ENCODE measurements around the gene CMIP.

CMIP gene

DNA sequence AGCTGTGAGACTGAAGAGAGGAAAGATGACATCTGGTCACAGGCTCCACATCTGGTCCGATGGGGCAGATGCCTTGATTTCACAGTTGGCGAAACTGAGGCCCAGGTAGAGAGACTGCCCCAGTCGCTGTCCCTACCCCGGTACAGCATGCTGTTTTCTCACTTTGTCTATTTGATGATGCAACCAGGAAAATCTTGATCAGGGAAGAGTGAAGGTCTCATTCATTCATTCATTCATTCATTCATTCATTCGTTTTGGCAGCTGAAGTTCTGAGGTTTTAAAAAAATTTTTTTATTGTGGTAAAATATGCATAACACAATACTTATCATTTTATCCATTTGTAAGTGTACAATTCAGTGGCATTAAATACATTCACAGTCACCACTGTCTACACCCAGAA is 19.7 kb downstream of the CMIP start:
- DNase-seq: no peak

DNA sequence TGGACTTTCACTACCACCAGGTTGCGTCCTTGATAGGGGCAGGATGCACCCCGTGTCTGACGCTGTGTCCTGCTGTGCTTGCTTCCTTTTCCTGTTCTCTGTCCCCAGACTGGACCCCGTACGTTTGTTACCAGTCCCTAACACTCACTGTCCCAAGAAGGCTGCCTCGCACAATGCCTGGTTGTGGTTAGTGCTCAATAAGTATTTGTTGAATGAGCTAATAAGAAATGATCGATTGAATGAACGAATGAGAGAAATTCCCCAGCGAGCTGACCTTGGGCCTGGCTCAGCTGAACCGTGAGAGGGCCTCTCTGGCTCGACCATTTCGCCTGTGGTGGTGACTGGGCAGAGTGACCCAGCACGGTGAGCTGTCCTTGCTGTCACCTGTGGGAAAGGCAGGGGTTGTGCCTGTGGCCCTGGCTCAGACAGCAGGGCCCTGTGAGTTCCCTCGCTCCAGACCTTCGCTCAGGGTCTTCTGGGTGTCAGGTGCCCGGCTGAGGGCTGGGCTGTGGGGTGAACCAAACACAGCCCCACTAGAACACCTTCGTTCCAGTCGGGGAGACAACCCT is 20.9 kb downstream of the CMIP start:
- no peak for DNase-seq

DNA sequence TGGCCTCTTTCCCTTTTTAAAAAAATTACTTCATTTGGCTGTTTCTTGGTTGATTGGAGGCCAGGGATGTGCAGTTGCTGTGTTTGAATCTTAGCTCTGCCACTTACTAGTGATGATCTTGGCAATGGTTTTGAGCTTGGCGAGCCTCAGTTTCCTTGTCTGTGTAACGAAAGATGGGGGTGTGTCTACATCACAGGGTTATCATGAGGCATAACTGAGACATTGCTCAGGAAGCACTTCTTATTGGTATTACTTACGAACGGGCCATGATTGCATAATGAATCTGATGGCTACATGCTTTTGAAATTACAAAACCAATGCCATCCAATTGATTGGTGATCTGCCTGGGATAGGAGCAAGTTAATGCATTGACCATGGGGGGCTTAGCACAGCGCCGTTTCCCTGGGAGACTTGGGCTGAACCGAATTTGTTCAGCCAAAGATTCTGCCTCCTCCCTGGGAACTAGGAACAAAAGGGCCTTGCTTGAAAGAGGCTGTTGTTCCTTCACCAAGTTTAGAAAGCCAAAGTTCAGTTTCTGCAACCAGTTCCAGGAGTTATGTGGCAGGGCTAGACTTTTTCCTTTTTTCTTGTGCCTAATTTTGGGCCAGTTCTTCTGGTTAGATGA is 21.9 kb downstream of the CMIP start:
- DNase-seq: no peak

DNA sequence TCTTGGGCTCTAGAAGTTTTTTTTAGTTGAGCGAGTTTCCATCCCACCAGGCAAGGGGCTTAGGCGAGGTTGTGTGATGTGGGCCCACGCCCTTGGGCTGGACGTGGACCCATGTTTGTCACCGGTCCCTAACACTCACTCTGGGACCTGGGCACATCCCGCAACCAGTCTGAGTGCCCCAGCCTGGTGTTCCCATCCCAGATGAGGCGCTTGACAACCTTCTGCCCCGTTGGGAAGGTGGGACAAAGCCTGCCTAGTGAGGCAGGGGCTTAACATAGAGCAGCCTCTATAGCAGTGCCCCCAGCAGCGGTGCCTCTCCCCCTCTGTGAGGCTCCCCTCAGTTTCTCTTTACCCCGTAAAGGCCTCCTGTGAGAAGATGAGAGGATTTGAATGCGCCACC is 22.5 kb downstream of the CMIP start:
- no peak for DNase-seq

DNA sequence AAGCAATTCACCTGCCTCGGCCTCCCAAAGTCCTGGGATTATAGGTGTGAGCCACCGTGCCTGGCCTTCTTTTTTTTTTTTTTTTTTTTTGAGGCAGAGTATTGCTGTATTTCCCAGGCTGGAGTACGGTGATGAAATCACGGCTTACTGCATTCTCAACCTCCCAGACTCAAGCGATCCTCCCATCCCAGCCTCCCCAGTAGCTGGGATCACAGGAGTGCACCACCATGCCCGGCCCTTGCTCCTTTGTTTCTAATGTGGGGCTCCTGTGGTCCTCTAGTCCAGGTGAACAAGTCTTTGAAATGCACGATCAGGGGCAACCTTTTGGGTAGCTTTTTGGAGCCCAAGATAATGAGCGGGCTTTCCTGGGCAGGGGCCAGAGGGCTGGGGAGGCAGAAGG is 23.2 kb downstream of the CMIP start:
- no peak for DNase-seq

DNA sequence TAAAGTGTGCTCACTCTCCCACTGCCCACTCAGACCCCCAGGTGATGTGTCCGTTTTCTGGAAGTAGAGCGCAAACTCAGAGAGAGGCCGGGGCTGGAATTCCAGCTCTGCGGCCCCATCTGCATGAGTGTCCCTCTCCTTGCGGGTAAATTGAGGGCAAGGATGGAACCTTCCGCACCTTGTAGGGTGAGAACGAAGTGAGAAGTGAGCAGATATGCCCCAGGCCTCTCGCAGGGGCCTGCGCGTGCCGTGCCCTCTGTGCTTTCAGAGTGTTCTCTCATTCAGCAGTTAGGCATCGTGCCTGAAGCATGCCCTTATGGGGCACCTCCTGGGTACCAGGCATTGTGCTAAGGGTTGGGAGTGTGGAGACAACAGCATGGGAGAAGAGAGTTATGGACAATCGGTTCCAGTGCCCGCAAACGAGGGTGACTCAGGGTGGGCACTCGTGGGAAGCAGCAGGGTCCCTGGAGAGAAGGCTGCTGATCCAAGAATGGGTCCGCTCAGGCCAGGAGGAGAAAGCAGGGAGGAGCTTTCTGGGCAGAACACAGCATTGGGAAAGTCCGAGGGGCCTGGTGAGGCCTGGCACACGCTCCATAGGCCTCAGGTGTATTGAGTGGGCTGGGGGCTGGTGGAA is 23.8 kb downstream of the CMIP start:
- no peak for DNase-seq

DNA sequence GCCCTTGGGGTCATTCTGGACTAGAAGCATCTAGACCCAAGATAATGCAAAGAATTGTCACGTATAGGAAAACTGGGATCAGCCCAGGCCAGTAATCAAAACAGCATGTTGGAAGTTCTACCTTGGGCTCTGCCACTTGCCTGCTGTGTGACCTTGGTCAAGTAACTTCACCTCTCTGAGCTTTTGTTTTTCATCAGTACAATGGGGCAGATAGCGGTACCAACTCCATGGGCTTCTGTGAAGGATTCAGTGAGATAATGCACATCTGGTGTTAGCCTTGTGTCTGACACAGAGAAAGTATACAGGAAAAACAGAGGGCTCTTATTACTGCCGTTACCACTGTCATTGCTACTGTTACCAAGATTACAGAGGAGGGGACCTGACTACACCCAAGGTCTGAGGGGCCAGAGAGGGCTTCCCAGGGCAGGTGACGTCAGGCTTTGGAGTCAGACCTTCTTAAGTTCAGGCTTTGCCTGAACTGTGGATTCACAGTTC is 24.6 kb downstream of the CMIP start:
- DNase-seq: no peak

DNA sequence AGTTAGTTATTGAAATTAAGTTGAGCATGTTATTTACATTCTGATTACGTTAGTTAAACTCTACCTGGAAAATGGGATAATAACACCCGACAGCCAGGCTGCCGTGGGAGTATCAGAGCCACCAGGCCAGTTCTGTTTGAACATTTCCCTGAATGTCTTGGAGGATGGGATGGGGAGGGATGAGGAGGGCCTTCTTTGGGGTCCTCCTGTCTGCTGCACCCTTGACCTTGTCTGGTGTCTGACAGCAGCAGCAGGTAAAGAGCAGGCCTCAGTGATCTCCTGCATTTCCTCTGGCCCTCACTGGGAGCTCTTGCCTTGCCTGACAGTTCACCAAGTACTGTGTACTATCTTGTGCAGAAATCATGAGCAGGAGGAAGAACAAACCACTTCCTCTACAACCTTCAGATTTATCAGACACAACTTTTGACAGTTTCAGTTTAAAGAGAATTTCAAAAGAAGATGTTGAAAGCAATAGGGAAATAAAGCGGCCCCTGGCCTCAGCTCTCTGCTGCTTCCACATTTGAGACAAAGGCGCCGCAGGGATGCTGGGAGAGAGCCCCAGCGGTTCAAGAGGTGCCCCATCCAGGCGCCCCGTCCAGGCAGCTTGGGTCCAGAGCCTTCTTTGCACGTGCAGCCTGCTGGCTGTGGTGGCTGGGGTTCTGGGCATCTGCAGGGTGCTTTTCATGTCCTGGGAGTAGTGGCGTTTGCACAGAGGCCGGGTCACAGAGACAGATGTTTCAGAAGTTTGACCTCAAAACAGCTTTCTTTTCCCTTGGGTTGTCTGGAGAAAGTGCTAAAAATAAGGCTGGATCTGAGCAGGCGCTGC is 25.3 kb downstream of the CMIP start:
- DNase-seq: no peak

DNA sequence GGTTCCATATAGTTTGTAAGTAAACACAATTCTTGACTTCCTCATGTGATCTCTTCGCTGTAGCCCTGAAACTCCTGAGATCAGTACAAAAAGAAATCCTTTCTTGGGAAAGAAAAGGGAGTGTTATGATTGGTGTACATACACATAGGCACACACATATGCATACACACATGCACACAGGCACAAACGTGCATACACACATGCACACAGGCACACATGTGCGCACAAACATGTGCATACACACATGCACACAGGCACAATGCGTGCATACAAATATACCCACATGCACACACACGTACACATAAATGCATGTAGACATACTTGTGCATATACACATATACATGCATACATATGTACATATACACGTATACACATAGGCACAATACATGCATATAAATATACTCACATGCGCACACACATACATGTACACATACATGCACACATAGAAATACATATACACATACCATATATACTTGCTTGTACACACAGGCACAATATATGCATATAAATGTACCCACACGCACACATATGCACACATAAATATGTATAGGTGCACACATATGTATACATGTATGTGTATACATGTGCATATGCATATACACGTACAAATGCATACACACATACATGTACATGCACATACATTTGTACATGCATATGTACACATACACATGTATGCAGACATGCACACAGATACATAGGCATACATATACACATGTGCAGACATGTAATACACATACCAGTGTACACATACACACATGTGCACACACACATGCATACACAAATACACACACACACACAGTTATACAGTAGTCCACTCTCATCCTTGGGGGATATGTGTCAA is 26.4 kb downstream of the CMIP start:
- DNase-seq: no peak

DNA sequence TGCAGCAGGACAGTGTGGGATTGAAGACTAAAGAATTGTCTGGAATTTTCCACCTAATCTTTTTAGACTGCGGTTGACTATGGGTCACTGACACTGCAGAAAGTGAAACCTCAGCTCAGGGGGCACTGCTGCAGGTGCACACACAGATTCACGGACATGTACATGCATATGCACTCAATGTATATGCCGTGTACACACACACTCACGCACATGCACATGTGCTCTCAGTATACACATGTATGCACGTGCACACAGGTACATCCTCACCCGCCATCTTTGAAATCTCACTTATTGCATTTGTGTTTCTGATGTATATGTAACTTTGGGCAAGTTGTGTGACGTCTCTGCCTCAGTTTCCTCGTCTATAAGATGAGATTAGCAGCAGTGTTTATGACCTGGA is 27.3 kb downstream of the CMIP start:
- no peak for DNase-seq

DNA sequence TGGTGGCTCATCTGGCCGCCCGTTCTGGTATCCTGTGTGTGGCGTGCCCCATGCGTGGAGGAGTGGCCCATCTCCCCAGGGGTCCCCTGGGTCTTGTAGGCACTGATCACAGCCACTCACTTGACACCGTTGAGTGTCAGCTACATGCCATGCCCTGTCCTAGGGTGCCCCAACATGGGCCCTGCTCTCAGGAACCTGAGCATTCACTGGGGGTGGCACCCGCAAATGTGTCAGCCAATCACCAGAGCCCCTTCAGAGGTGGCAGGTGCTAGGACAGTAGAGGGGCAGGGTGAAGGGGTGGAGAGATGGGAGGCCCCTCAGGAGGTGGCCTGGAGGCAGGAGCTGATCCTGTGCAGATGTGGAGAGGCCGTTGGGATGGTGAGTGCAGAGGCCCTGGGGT is 27.8 kb downstream of the CMIP start:
- no peak for DNase-seq

DNA sequence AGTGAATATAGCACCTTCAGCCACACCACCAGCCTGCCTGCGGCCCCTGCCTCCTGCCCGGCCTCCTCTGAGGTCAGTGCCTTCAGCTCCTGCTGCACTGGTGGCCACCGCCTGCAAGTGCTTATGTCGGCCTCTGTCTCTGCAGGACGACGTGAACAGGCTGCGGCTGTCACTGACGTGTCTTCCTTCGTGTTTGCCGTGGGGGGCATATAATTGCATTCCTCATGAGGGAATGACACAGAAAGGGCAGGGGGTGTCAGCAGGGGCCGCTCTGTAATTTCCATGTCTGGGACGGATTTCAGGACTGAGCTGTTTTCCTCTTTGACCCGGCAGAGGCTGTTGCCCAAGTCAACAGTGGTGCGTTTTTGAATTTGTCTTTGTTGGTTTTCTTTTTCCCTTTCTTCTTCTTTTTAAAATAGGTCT is 28.5 kb downstream of the CMIP start:
- no peak for DNase-seq

DNA sequence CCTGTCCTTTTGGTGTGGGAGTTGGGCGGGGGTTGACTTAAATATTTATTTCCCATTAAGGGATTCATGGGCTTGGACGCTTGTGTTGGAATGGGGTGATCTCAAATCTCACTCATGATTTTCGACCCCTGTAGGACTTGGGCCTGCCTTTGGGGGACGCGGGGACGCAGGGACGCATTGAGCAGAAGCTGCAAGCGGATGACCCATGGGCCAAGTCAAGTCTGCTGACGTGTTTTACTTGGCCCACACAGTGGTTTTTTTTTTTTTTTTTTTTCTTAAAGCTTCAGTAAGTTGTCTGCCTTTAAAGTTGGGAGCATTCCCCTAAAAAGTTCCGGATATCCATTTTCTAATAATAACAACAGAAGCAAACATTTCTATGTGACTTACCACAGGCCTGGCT is 28.9 kb downstream of the CMIP start:
- DNase-seq: no peak

DNA sequence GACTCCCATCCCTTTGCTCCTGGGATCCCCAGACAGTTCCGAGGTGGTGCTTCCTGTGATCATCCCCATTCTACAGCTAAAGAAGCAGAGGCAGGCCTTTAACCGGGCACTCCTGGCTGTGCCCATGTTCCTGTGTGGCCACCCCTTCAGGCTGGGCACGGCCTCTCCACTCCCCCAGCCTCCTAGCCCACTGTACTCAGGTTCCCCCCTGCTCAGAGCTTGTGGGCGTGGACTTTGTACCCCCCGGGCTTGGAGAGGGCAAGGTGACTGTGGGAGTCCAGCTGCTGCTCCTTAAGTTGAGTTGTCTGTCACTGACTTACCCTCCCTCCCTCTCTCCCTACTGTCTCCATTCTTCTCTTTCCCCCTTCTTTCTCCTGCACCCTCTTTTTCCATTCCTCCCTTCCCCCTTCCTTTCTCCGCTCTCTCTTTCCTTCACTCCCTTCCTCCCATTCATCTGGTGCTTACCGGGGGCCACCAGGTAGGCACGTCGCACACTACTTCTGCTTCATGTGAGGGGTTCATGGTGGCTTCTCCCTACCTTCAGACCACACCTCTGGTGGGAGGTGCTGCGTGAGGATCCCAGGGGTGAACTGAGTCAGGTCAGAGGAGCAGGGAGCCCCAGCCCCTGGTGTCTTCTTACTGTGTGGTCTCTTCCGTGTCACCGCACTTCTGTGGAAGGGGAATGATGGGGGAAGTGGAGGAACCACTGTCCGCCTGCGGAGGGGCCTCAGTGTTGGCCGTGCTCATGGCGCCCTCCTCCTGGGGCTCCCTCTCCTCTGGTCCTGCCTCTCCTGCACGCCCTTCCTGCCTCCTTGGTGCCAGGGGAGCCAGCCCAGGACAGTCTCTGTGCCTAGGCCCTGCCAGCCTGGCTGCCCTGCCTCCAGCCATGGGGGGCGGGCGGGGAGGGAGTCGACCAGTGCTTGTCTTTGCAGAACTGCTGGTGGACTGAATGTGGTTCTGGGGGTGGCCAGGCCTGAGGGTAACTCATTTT is 29.7 kb downstream of the CMIP start:
- no peak for DNase-seq

DNA sequence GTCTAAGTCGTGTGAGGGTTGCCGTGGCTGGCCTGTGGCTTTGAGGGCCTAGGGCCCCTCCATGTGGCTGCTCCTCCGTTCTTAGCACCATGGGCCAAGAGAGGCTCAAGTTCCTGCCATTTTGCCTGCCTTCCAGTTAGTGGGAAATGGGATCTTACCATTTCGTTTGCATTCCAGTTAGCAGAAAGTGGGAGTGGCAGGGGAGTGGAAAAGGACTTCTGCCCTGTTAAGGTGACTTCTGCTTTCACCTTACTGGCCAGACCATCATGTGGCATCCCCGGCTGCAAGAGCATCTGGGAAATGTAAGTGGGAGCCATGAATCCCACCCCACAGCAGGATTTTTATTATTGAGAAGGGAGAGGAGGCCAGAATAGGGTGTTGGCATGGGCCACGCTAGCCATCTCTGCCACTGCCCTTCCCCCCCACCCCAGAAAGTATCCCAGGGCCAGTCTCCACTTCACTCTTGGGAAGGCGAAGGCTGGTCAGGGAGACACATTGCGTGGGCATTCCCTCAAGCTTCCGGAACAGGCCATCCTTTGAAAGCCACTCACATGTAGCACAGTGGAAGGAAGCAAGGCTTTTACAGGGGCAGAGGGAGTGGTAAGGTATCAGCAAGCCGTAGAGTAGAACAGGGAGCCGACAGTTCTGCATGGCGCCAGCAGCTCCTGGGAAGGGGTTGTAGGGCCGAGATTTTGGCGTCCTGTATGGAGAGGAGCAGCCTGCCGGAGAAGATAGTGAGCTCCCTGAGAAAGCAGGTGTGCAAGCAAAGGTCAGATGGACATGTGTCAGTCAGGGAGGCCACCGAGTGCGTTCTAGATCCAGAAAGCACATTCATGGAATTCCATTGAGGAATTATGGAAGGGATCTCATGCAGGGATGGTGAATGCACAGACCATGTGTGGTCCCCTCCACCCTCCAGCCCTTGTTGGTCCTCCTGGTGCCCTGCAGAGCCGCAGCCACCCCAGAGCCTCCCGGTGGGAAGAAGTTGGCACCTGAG is 33.4 kb downstream of the CMIP start:
- DNase-seq: no peak

DNA sequence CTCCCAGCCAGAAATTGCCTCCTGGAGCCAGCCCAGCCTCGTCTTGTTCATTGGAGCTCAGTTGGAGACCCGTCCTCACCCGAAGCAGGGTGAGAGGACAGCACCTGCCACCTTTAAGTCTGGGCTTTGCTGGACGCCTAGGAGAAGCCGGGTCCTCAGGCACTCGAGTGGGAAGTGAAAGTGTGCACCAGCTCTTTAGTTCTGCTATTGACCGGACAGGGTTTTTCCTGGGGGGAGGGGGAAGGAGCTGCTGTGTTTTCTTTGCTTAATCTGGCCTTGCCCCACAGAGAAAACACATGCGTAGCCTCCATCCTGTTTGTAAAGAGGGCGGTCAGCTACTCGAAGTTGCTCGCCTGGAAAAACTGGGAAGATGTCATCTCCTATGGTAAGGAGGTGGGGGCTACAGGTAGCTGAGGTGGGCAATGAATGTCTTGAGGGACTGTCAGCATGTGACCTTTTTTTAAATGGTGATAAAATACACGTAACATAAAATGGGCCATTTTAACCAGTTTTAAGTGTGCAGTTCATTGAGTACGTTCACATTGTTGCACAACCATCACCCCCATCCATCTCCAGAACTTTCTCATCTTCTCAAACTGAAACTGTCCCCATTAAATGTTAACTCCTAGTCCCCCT is 34.4 kb downstream of the CMIP start:
- DNase-seq: no peak

DNA sequence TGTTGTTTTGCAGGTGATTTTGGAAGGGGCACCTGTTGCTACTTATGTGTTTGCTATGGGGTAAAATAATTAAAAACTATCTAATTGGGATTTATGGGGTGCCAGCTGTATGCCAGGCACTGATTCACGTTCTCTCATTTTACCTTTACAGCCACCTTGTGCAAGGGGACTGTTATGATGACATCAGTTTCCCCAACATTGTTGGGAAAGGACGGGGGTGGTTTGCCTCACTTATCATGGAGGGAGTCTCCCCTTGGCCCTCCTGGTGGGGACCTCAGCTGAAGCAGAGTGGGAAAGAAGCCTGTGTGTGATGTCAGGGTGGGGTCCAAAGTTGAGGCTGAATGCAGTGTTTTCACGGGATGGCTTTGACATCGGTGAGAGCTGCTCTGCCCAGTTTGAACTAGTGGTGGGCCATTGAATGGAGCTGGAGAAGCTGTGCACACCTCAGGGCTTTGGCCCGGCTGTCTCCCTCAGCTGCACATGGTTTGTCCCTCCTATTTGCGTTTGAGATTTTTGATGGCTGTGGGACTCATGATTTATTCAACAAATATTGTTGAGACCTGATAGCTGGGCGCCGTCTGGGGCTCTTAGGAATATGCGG is 36.1 kb downstream of the CMIP start:
- no peak for DNase-seq

DNA sequence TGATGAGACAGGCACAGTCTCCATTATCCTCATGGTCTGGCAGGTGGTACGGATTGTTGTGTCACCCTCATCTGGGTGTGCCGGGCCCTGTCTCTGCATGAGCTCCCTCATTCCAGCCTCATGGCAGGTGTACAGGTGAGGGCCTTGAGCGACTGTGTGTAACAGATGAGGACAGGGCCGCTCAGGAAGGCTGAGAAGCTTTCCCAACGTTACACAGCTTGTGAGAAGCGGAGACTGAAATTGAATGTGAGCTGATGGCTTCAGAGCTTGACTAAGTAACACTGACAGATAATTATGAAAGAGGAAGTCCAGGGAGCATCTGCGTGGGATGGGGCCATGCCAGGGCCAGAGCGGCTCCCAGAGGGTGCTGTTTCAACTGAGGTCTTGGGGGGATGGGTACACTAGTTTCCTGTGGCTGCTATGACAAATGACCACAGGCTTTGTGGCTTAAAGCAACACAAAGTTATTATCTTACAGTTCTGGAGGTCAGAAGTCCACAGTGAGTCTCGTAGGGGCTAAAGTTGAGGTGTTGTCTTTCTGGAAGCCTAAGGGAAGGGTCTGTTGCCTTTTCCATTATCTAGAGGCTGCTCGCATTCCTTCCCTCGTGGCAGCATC is 36.7 kb downstream of the CMIP start:
- DNase-seq: no peak

Measured in SW 1271 (cell line).